ENCODE measurements around the gene ZNF48.

DNA sequence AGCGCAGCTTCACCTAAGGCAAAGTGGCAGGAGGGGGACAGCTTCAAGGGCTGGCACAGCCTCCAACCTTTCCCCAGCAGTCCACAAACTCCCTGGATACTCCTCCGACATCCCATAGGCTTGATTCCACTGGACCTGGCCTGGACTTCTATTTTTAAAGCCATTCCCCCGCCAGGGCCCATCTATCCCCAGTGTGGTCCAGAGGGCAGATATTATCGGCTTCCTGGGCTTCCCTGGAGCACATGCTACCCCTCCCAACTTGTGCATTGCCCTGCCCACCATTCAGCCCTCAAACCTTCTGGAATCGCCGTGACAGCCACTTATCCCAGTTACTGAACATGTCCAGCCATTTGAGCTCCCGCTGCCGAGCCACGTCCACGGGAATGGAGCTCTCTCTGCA, 30.0 kb upstream of the ZNF48 start:
- TF ChIP-seq, protein P1, sequence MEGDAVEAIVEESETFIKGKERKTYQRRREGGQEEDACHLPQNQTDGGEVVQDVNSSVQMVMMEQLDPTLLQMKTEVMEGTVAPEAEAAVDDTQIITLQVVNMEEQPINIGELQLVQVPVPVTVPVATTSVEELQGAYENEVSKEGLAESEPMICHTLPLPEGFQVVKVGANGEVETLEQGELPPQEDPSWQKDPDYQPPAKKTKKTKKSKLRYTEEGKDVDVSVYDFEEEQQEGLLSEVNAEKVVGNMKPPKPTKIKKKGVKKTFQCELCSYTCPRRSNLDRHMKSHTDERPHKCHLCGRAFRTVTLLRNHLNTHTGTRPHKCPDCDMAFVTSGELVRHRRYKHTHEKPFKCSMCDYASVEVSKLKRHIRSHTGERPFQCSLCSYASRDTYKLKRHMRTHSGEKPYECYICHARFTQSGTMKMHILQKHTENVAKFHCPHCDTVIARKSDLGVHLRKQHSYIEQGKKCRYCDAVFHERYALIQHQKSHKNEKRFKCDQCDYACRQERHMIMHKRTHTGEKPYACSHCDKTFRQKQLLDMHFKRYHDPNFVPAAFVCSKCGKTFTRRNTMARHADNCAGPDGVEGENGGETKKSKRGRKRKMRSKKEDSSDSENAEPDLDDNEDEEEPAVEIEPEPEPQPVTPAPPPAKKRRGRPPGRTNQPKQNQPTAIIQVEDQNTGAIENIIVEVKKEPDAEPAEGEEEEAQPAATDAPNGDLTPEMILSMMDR (IDR thresholded peaks at IDR 0.05; ENCODE audit: low read length), result no peak
- no peak for TF ChIP-seq EZH2 (optimal IDR thresholded peaks at IDR 0.05; ENCODE audit: low read depth, low read length)
